Fibroblast of lung (primary cell): ENCODE results near the gene GALNT12. TPM values are rescaled to one million over a fixed set of nuclear protein-coding genes. Genes with fewer than 3 reads are reported as not detected.

Experiments
- DNase-seq, 2 donors: peaks; one replicate each; pipeline versions ENCODE4 v3.0.0 to v3.0.0-alpha.2; 2010; ENCODE audit warnings: low read depth in 2 of 2
- H2AFZ ChIP-seq: 2 replicates; pipeline ENCODE4 v1.5.1; 2012; ENCODE audit warnings: low read length, control low read depth, inconsistent platforms
- H3K27ac ChIP-seq: 2 replicates; pipeline ENCODE4 v1.5.1; 2011; ENCODE audit warnings: low read length, control low read depth; ENCODE audit not compliant: insufficient read depth
- H3K27me3 ChIP-seq: 2 replicates; pipeline ENCODE4 v1.5.1; 2011; ENCODE audit warnings: mild to moderate bottlenecking, low read length; ENCODE audit not compliant: control insufficient read depth, insufficient read depth
- H3K36me3 ChIP-seq: 2 replicates; pipeline ENCODE4 v1.5.1; 2011; ENCODE audit warnings: low read length; ENCODE audit not compliant: control insufficient read depth, insufficient read depth
- H3K4me1 ChIP-seq: 2 replicates; pipeline ENCODE4 v1.5.1; 2011; ENCODE audit warnings: low read length; ENCODE audit not compliant: control insufficient read depth, insufficient read depth; ENCODE audit errors: extremely low read depth
- H3K4me2 ChIP-seq: 2 replicates; pipeline ENCODE4 v1.5.1; 2011; ENCODE audit warnings: low read length, control low read depth; ENCODE audit not compliant: insufficient read depth; ENCODE audit errors: extremely low read depth
- H3K4me3 ChIP-seq, 4 experiments: fragments of 200-600 bp in 1 of 4; sonication (generic) in 1 of 4; replicated peaks in 1 of 4; 2 replicates each; pipeline ENCODE4 v1.5.1; 2011 to 2016; ENCODE audit warnings: low read length in 4 of 4, low read depth in 3 of 4, mild to moderate bottlenecking in 3 of 4, control low read depth in 2 of 4, inconsistent platforms in 1 of 4, mixed read lengths in 1 of 4; ENCODE audit not compliant: insufficient read depth in 1 of 4; ENCODE audit errors: control extremely low read depth in 1 of 4
- H3K79me2 ChIP-seq: 2 replicates; pipeline ENCODE4 v1.5.1; 2012; ENCODE audit warnings: mild to moderate bottlenecking, low read length, inconsistent platforms; ENCODE audit not compliant: control insufficient read depth, insufficient read depth
- H3K9ac ChIP-seq: 2 replicates; pipeline ENCODE4 v1.5.1; 2011; ENCODE audit warnings: mild to moderate bottlenecking, low read length, control low read depth; ENCODE audit not compliant: insufficient read depth
- H3K9me3 ChIP-seq: 2 replicates; pipeline ENCODE4 v1.5.1; 2012; ENCODE audit warnings: low read depth, low read length; ENCODE audit not compliant: control insufficient read depth, insufficient read depth
- H4K20me1 ChIP-seq: 2 replicates; pipeline ENCODE4 v1.5.1; 2011; ENCODE audit warnings: low read length; ENCODE audit not compliant: control insufficient read depth, insufficient read depth; ENCODE audit errors: extremely low read depth
- EZH2 ChIP-seq: IDR thresholded peaks from 2 replicates; pipeline ENCODE4 v1.5.1; 2012; ENCODE audit warnings: low read length, control low read depth, mild to moderate bottlenecking; ENCODE audit errors: missing control alignments
- polyA plus RNA-seq, 2 donors: library from polyadenylated mRNA; depleted of rRNA in 1 of 2; stranded (reverse) in 1 of 2; unstranded in 1 of 2; fragments of >200 nt; gene quantifications; 2 replicates each; pipeline ENCODE4 v1.2.1, GENCODE V29; 2011 to 2012; ENCODE audit warnings: missing spikeins in 1 of 2
- total RNA-seq: library from RNA; depleted of rRNA; stranded (reverse); fragments of >200 nt; gene quantifications from 2 replicates; pipeline ENCODE4 v1.2.1, GENCODE V29; 2014
- TF ChIP-seq, protein P1 (sequence below), 2 donors: IDR thresholded peaks in 1 of 2; conservative IDR thresholded peaks in 1 of 2; 1 replicate in 1 of 2; 2 replicates in 1 of 2; pipeline ENCODE4 v1.5.1; 2011 to 2012; ENCODE audit warnings: low read length in 2 of 2, control low read depth in 1 of 2, inconsistent platforms in 1 of 2, low read depth in 1 of 2, mild to moderate bottlenecking in 1 of 2

Gene GALNT12
- total and polyA plus RNA-seq, 2 donors (not counting 1 experiment from before 2014, with no cell fraction given), result 9.4 to 18.2 TPM

DNA sequence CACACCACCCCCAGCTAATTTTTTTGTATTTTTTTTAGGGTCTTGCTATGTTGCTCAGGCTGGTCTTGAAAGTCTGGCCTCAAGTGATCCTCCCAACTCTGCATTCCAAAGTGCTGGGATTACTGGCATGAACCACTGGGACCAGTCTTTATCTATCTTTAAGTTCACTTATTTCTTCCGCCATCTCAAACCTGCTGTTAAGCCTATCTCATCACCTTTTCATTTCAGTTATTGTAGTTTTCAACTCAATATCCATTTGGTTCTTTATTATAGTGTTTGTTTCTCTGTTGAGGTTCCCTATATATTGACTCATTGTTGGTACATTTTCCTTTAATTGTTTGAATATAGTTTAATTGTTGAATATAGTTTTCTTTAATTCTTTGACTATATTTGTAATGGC is 48.1 kb downstream of the GALNT12 start:
- Histone ChIP-seq H3K9ac (no peak overlapping the region), H4K20me1 (no peaks in the 10 kb centered on the region), H3K27ac (no peak overlapping the region), H3K27me3 (no peaks in the 10 kb centered on the region), H3K4me2 (no peak overlapping the region), H3K9me3 (no peaks in the 10 kb centered on the region), H2AFZ (no peak overlapping the region), H3K36me3 (no peaks in the 10 kb centered on the region), H3K4me1 (no peaks in the 10 kb centered on the region), H3K4me3 (no peak overlapping the region), H3K79me2 (no peaks in the 10 kb centered on the region)
- no peak for TF ChIP-seq EZH2
- TF ChIP-seq, protein P1, sequence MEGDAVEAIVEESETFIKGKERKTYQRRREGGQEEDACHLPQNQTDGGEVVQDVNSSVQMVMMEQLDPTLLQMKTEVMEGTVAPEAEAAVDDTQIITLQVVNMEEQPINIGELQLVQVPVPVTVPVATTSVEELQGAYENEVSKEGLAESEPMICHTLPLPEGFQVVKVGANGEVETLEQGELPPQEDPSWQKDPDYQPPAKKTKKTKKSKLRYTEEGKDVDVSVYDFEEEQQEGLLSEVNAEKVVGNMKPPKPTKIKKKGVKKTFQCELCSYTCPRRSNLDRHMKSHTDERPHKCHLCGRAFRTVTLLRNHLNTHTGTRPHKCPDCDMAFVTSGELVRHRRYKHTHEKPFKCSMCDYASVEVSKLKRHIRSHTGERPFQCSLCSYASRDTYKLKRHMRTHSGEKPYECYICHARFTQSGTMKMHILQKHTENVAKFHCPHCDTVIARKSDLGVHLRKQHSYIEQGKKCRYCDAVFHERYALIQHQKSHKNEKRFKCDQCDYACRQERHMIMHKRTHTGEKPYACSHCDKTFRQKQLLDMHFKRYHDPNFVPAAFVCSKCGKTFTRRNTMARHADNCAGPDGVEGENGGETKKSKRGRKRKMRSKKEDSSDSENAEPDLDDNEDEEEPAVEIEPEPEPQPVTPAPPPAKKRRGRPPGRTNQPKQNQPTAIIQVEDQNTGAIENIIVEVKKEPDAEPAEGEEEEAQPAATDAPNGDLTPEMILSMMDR (conservative IDR thresholded peaks at IDR 0.05 in 1 of 2, IDR thresholded peaks at IDR 0.05 in 1 of 2; ENCODE audit: low read depth in 1 of 2, low read length in 2 of 2), result no peak
- DNase-seq, result no peak

DNA sequence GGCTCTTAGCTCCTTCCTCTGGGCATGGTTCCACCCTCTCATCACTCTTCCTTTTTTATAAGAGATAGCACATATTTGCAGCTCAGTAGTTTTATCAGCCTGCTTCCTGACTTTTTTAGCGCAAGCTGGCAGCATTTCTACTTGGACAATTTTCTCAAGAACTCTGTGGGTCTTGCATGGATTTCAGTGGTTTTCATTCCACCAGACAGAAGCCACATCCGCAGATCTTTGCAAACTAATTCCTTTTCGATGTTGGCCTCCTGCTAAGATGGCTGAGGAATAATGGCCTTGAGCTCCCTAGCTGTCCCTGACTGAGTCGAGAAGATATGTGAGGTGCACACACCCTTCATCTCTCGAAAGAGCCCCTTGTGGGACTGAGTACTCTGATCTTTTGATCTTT is 49.5 kb downstream of the GALNT12 start:
- H3K4me2 ChIP-seq, result no peak overlapping the region
- peak in 1 of 2 donors; percentile 78 for DNase-seq

DNA sequence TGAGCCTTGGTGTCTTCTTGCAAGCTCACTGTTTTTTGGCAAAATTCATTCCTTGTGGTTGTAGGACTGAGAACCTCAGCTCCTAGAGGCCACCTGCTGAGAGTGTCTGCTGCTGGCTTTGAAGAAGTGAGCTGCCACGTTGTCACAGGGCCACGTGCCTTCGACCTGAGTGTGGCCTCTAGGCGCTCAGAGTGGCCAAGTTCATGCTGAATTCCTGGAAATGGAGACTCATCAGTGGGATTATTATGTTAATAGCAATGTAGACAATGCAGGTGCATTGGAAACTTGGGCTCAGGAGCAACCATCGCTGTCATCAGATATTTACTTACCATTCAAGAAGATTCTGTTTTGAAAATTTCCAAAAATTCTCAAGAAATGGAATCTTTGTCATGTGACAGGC is 52.5 kb downstream of the GALNT12 start:
- H3K27me3 ChIP-seq, result no peaks in the 10 kb centered on the region
- TF ChIP-seq, protein P1 (conservative IDR thresholded peaks at IDR 0.05 in 1 of 2, IDR thresholded peaks at IDR 0.05 in 1 of 2; ENCODE audit: low read depth in 1 of 2, low read length in 2 of 2), result no peak
- no peak for TF ChIP-seq EZH2
- peaks cover 11% of the 10 kb centered on the region for H3K4me1 ChIP-seq
- no peaks in the 10 kb centered on the region for H3K9me3 ChIP-seq
- no peak overlapping the region for H3K4me3 ChIP-seq
- H3K79me2 ChIP-seq, result no peaks in the 10 kb centered on the region
- H3K9ac ChIP-seq, result no peak overlapping the region
- no peak overlapping the region for H3K27ac ChIP-seq
- H3K36me3 ChIP-seq, result no peaks in the 10 kb centered on the region
- H4K20me1 ChIP-seq, result no peaks in the 10 kb centered on the region
- H2AFZ ChIP-seq, result no peak overlapping the region
- no peak for DNase-seq
- no peak overlapping the region for H3K4me2 ChIP-seq

More for the DNA sequence above, 49.5 kb downstream of the GALNT12 start:
- H3K4me1 ChIP-seq, result peaks cover 4% of the 10 kb centered on the region
- H3K9me3 ChIP-seq, result no peaks in the 10 kb centered on the region
- H3K4me3 ChIP-seq, result no peak overlapping the region
- no peaks in the 10 kb centered on the region for H4K20me1 ChIP-seq
- H3K27ac ChIP-seq, result no peak overlapping the region
- no peak for TF ChIP-seq EZH2
- TF ChIP-seq, protein P1 (conservative IDR thresholded peaks at IDR 0.05 in 1 of 2, IDR thresholded peaks at IDR 0.05 in 1 of 2; ENCODE audit: low read depth in 1 of 2, low read length in 2 of 2), result no peak
- no peaks in the 10 kb centered on the region for H3K36me3 ChIP-seq
- no peaks in the 10 kb centered on the region for H3K27me3 ChIP-seq
- H3K79me2 ChIP-seq, result no peaks in the 10 kb centered on the region
- H3K9ac ChIP-seq, result no peak overlapping the region
- H2AFZ ChIP-seq, result no peak overlapping the region
